HL-60 (cell line): ENCODE results near the gene PIGZ.
"Not testable (repeated sequence)": the region's sequence is repeated elsewhere in the genome, so short reads cannot be mapped to it uniquely, and the experiment has no call there.

ENCODE experiments used
- DNase-seq, 2 experiments: peaks; one replicate each; pipeline ENCODE4 v3.0.0-alpha.2; 2010 to 2020; ENCODE audit warnings: low read depth in 1 of 2, low spot score in 1 of 2
- H3K27ac ChIP-seq: fragments of 250-450 bp; sonication (Bioruptor Pico); replicated peaks from 2 replicates; pipeline ENCODE4 v1.5.1; 2020; ENCODE audit warnings: mild to moderate bottlenecking, moderate library complexity
- H3K27me3 ChIP-seq: fragments of 250-450 bp; sonication (Bioruptor Pico); 2 replicates; pipeline ENCODE4 v1.5.1; 2021; ENCODE audit warnings: mild to moderate bottlenecking, moderate library complexity; ENCODE audit not compliant: insufficient read depth, poor library complexity, severe bottlenecking
- H3K4me3 ChIP-seq: replicated peaks from 2 replicates; pipeline ENCODE4 v1.5.1; 2011; ENCODE audit warnings: mild to moderate bottlenecking, control low read depth, low read length; ENCODE audit not compliant: insufficient read depth
- CTCF ChIP-seq: IDR thresholded peaks from one replicate; pipeline ENCODE4 v1.5.1; 2011; ENCODE audit warnings: low read length, control low read depth, inconsistent platforms; ENCODE audit not compliant: insufficient read depth
- GABPA ChIP-seq: IDR thresholded peaks from 2 replicates; pipeline ENCODE4 v1.6.1; 2012; ENCODE audit warnings: low read depth
- POLR2AphosphoS5 ChIP-seq: IDR thresholded peaks from 2 replicates; pipeline ENCODE4 v1.6.1; 2012; ENCODE audit warnings: low read depth
- REST ChIP-seq: IDR thresholded peaks from 2 replicates; pipeline ENCODE4 v1.6.1; 2012; ENCODE audit warnings: low read depth; ENCODE audit not compliant: insufficient replicate concordance
- SPI1 ChIP-seq: IDR thresholded peaks from 2 replicates; pipeline ENCODE4 v1.6.1; 2012; ENCODE audit warnings: low read depth, mild to moderate bottlenecking, borderline replicate concordance

PIGZ gene

GRCh38 chr3:196947860-196948441 lies 20.7 kb downstream of the PIGZ start:
- Histone ChIP-seq H3K4me3 (no peak overlapping the region), H3K27ac (no peak overlapping the region), H3K27me3 (no peaks in the 10 kb centered on the region)
- DNase-seq: no peak
- TF ChIP-seq GABPA: no peak
- no peak for TF ChIP-seq CTCF
- no peak for TF ChIP-seq SPI1

- DNase-seq: peak in 1 of 2 experiments; percentile 48
- H3K4me3 ChIP-seq: no peak overlapping the region
- TF ChIP-seq SPI1 (no peak), GABPA (no peak), POLR2AphosphoS5 (no peak), CTCF (no peak), REST (no peak)
- no peaks in the 10 kb centered on the region for H3K27me3 ChIP-seq
- no peak overlapping the region for H3K27ac ChIP-seq
Measured at GRCh38 chr3:196947136-196947859, 21.3 kb downstream of the PIGZ start.

- H3K27me3 ChIP-seq, DNase-seq, H3K27ac ChIP-seq, H3K4me3 ChIP-seq: not testable (repeated sequence)
Measured at GRCh38 chr3:196944037-196944790, 24.4 kb downstream of the PIGZ start.

GRCh38 chr3:196942915-196943277 lies 25.7 kb downstream of the PIGZ start:
- no peak for DNase-seq
- Histone ChIP-seq H3K4me3 (peak overlapping the region; percentile 83), H3K27ac (peak overlapping the region; percentile 96), H3K27me3 (no peaks in the 10 kb centered on the region)
- no peak for TF ChIP-seq REST
- no peak for TF ChIP-seq GABPA
- no peak for TF ChIP-seq POLR2AphosphoS5
- no peak for TF ChIP-seq SPI1
- no peak for TF ChIP-seq CTCF
